NCI-H146 treated with DMSO at 0.1 percent for 48 hours (cell line): Measurements from ENCODE around the gene CA7.

Experiments
- DNase-seq: peaks from one replicate; lab custom pipeline; 2025; ENCODE audit not compliant: unreplicated experiment; lab: John Stamatoyannopoulos, UW

CA7 gene

GRCh38 chr16:66844342-66845079 is at the start of gene CA7:
Gene CA7 (plus strand): TSS chr16:66844414. CDS start chr16:66844488, 74 bp downstream.
- no peak for DNase-seq

- no peak for DNase-seq
Observed at GRCh38 chr16:66798161-66798560, 46.1 kb upstream of the CA7 start.

- DNase-seq, result no peak
Observed at GRCh38 chr16:66800856-66801255, 43.4 kb upstream of the CA7 start.

GRCh38 chr16:66801320-66802105 is 42.7 kb upstream of the CA7 start, which contains the start of gene TERB1:
Gene TERB1 (minus strand): TSS chr16:66801584. CDS start chr16:66796798, 4,786 bp downstream.
- no peak for DNase-seq

GRCh38 chr16:66802159-66802558 is 42.1 kb upstream of the CA7 start:
- DNase-seq, result no peak

- no peak for DNase-seq
Observed at GRCh38 chr16:66809765-66810164, 34.4 kb upstream of the CA7 start.

- DNase-seq, result no peak
Observed at GRCh38 chr16:66810391-66810790, 33.8 kb upstream of the CA7 start.

- DNase-seq, result no peak
Observed at GRCh38 chr16:66811043-66811442, 33.2 kb upstream of the CA7 start.

GRCh38 chr16:66814734-66815133 is 29.5 kb upstream of the CA7 start:
- DNase-seq, result no peak

- no peak for DNase-seq
Observed at GRCh38 chr16:66824006-66824405, 20.2 kb upstream of the CA7 start.

GRCh38 chr16:66830422-66831404 is 13.5 kb upstream of the CA7 start, which contains the start of gene NAE1:
Gene NAE1 (minus strand): TSS chr16:66830976. CDS start chr16:66830899, 77 bp downstream.
- DNase-seq, result peak; percentile 52

- no peak for DNase-seq
Observed at GRCh38 chr16:66832190-66832589, 12.0 kb upstream of the CA7 start.

- no peak for DNase-seq
Observed at GRCh38 chr16:66832661-66833305, 11.4 kb upstream of the CA7 start.

- no peak for DNase-seq
Observed at GRCh38 chr16:66834746-66835145, 9.5 kb upstream of the CA7 start.

GRCh38 chr16:66840883-66841282 is 3.3 kb upstream of the CA7 start:
- DNase-seq, result no peak

GRCh38 chr16:66841366-66841765 is 2.8 kb upstream of the CA7 start:
- no peak for DNase-seq

GRCh38 chr16:66842765-66843164 is 1.4 kb upstream of the CA7 start:
- DNase-seq, result peak; percentile 36

- DNase-seq, result no peak
Observed at GRCh38 chr16:66843191-66843590, 1.0 kb upstream of the CA7 start.

GRCh38 chr16:66844009-66844341 is 239 bp upstream of the CA7 start:
- no peak for DNase-seq

- DNase-seq, result no peak
Observed at GRCh38 chr16:66845080-66845410, 831 bp downstream of the CA7 start.

- DNase-seq, result peak; percentile 1
Observed at GRCh38 chr16:66845791-66846221, 1.6 kb downstream of the CA7 start.
